ENCODE measurements around the gene CLINT1. TPM values are rescaled to one million over a fixed set of nuclear protein-coding genes. Genes with fewer than 3 reads are reported as not detected.

CLINT1 gene
- total and polyA plus RNA-seq, 2 of the 13 experiments (the other 11 are each of a cell fraction or from before 2014, with no cell fraction given), result 64.0 to 104 TPM

DNA sequence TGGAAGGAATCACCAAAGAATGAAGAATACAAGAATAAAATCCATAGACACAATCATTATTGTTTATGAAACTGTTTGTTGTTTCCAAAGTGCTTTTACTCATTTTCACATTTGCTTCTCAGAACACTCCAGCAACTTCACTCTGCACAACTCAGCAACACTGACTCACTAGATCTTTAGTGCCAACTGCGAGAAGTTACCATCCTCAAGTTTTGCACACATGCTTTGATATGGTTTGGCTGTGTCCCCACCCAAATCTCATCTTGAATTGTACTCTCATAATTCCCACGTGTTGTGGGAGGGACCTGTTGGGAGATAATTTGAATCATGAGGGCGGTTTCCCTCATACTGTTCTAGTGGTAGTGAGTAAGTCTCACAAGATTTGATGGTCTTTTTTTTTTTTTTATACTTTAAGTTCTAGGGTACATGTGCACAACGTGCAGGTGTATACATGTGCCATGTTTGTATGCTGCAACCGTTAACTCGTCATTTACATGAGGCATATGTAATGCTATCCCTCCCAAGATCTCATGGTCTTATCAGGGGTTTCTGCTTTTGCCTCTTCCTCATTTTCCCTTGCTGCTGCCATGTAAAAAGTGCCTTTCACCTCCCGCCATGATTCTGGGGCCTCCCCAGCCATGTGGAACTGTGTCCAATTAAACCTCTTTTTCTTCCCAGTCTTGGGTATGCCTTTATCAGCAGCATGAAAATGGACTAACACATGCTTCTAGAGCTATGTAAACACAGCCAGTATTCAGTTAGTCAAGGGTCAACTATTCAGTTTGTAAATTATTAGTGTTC, 36.9 kb downstream of the CLINT1 start:
- CTCF ChIA-PET (ENCODE audit: low intra/inter-chr PET ratio, low total read pairs), result interaction anchor here (1.9 kb wide), 1 partner anchor 96 kb away, joined by 14 read pairs; no protein-coding TSS in a partner anchor
- WGBS (ENCODE audit: low lambda C conversion rate), result 95% methylated on average over 7 of the region's 7 CpGs
- in situ Hi-C loops (cut with HindIII; ENCODE audit: extremely low pct_ligation_motif_present, low pct_unique_long_range_greater_than_20kb), result loop anchor here (10.0 kb wide), 1 partner anchor 93 kb away; no protein-coding TSS in a partner anchor
- H3K4me1 ChIP-seq (ENCODE audit: insufficient read depth, low read length), result peaks cover 37% of the 10 kb centered on the region
- DNase-seq (ENCODE audit: low spot score) (peak; percentile 35), ATAC-seq (peak; percentile 89), FAIRE-seq (no peak)
- H3K27ac ChIP-seq (ENCODE audit: extremely low read length, insufficient read depth, low read length), result no peak overlapping the region
- H3K4me2 ChIP-seq (ENCODE audit: low read depth, low read length), result no peak overlapping the region; the same call in 1 of the 2 replicates
- H3K9me3 ChIP-seq (ENCODE audit: low read length), result no peaks in the 10 kb centered on the region
- H3K4me3 ChIP-seq (replicated peaks in 1 of 3; ENCODE audit: insufficient read depth in 1 of 3, low read depth in 2 of 3, low read length in 3 of 3), result no peak overlapping the region
- H3K9ac ChIP-seq (ENCODE audit: insufficient read depth, low read depth, low read length), result no peak overlapping the region
- no peaks in the 10 kb centered on the region; a peak in 1 of 5 replicates for H3K36me3 ChIP-seq (replicated peaks in 1 of 2; ENCODE audit: control insufficient read depth in 1 of 2, insufficient read depth in 2 of 2, low read length in 2 of 2)
- no peaks in the 10 kb centered on the region for H3K27me3 ChIP-seq (ENCODE audit: control insufficient read depth in 1 of 2, insufficient read depth in 2 of 2, low read length in 2 of 2)
- peaks cover 34% of the 10 kb centered on the region for H4K20me1 ChIP-seq (ENCODE audit: insufficient read depth, low read length)
- intact Hi-C loops (cut with micrococcal nuclease; ENCODE audit: unreplicated experiment), result loop anchor here (2.0 kb wide), 1 partner anchor 33 kb away; no protein-coding TSS in a partner anchor
- no peak overlapping the region for H2AFZ ChIP-seq (ENCODE audit: low read length)
- peaks cover 60% of the 10 kb centered on the region for H3K79me2 ChIP-seq (ENCODE audit: insufficient read depth, low read length)
- POLR2A ChIA-PET, result interaction anchor here (1.5 kb wide), 1 partner anchor 37 kb away, joined by 3 read pairs; the partner anchor contains the start of gene CLINT1
- no TSS peak for BruUV-seq (replicated peaks)
- TF ChIP-seq ZNF260 (CRISPR knock-in tag; IDR thresholded peaks at IDR 0.05; ENCODE audit: borderline replicate concordance, low read depth) (no peak), MED1 (CRISPR knock-in tag; IDR thresholded peaks at IDR 0.05) (no peak), HNF4G (IDR thresholded peaks at IDR 0.05; ENCODE audit: borderline replicate concordance, low read depth, low read length) (no peak), HNF4G (CRISPR knock-in tag; IDR thresholded peaks at IDR 0.05; ENCODE audit: borderline replicate concordance, low read depth) (no peak), ZNF24 (IDR thresholded peaks at IDR 0.05) (no peak), ZNF614 (CRISPR knock-in tag; IDR thresholded peaks at IDR 0.05; ENCODE audit: borderline replicate concordance) (no peak), NFIC (IDR thresholded peaks at IDR 0.05; ENCODE audit: low read length) (no peak), ZNF766 (CRISPR knock-in tag; IDR thresholded peaks at IDR 0.05; ENCODE audit: borderline replicate concordance) (peak; percentile 94; the same call in 1 of the 2 replicates), FOXA3 (CRISPR knock-in tag; IDR thresholded peaks at IDR 0.05) (peak; percentile 83), ZNF644 (CRISPR knock-in tag; IDR thresholded peaks at IDR 0.05; ENCODE audit: low read depth) (peak; percentile 89), POLR2A (IDR thresholded peaks at IDR 0.05; ENCODE audit: insufficient read depth in 1 of 2, low read depth in 2 of 2, low read length in 2 of 2) (no peak)
- TF ChIP-seq, protein P1, sequence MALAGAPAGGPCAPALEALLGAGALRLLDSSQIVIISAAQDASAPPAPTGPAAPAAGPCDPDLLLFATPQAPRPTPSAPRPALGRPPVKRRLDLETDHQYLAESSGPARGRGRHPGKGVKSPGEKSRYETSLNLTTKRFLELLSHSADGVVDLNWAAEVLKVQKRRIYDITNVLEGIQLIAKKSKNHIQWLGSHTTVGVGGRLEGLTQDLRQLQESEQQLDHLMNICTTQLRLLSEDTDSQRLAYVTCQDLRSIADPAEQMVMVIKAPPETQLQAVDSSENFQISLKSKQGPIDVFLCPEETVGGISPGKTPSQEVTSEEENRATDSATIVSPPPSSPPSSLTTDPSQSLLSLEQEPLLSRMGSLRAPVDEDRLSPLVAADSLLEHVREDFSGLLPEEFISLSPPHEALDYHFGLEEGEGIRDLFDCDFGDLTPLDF (CRISPR knock-in tag; IDR thresholded peaks at IDR 0.05), result no peak
- TF ChIP-seq, protein P2, sequence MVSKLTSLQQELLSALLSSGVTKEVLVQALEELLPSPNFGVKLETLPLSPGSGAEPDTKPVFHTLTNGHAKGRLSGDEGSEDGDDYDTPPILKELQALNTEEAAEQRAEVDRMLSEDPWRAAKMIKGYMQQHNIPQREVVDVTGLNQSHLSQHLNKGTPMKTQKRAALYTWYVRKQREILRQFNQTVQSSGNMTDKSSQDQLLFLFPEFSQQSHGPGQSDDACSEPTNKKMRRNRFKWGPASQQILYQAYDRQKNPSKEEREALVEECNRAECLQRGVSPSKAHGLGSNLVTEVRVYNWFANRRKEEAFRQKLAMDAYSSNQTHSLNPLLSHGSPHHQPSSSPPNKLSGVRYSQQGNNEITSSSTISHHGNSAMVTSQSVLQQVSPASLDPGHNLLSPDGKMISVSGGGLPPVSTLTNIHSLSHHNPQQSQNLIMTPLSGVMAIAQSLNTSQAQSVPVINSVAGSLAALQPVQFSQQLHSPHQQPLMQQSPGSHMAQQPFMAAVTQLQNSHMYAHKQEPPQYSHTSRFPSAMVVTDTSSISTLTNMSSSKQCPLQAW (CRISPR knock-in tag; IDR thresholded peaks at IDR 0.05), result no peak
- TF ChIP-seq, protein P3, sequence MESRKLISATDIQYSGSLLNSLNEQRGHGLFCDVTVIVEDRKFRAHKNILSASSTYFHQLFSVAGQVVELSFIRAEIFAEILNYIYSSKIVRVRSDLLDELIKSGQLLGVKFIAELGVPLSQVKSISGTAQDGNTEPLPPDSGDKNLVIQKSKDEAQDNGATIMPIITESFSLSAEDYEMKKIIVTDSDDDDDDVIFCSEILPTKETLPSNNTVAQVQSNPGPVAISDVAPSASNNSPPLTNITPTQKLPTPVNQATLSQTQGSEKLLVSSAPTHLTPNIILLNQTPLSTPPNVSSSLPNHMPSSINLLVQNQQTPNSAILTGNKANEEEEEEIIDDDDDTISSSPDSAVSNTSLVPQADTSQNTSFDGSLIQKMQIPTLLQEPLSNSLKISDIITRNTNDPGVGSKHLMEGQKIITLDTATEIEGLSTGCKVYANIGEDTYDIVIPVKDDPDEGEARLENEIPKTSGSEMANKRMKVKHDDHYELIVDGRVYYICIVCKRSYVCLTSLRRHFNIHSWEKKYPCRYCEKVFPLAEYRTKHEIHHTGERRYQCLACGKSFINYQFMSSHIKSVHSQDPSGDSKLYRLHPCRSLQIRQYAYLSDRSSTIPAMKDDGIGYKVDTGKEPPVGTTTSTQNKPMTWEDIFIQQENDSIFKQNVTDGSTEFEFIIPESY (CRISPR knock-in tag; IDR thresholded peaks at IDR 0.05), result 0 out of 2 replicates have a peak, but pooled peaks have one; percentile 13
- TF ChIP-seq, protein P4, sequence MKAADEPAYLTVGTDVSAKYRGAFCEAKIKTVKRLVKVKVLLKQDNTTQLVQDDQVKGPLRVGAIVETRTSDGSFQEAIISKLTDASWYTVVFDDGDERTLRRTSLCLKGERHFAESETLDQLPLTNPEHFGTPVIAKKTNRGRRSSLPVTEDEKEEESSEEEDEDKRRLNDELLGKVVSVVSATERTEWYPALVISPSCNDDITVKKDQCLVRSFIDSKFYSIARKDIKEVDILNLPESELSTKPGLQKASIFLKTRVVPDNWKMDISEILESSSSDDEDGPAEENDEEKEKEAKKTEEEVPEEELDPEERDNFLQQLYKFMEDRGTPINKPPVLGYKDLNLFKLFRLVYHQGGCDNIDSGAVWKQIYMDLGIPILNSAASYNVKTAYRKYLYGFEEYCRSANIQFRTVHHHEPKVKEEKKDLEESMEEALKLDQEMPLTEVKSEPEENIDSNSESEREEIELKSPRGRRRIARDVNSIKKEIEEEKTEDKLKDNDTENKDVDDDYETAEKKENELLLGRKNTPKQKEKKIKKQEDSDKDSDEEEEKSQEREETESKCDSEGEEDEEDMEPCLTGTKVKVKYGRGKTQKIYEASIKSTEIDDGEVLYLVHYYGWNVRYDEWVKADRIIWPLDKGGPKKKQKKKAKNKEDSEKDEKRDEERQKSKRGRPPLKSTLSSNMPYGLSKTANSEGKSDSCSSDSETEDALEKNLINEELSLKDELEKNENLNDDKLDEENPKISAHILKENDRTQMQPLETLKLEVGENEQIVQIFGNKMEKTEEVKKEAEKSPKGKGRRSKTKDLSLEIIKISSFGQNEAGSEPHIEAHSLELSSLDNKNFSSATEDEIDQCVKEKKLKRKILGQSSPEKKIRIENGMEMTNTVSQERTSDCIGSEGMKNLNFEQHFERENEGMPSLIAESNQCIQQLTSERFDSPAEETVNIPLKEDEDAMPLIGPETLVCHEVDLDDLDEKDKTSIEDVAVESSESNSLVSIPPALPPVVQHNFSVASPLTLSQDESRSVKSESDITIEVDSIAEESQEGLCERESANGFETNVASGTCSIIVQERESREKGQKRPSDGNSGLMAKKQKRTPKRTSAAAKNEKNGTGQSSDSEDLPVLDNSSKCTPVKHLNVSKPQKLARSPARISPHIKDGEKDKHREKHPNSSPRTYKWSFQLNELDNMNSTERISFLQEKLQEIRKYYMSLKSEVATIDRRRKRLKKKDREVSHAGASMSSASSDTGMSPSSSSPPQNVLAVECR (CRISPR knock-in tag; IDR thresholded peaks at IDR 0.05; ENCODE audit: borderline replicate concordance), result no peak

All from HepG2 (cell line).